PFSK-1 (cell line): ENCODE results near the gene PUS1.

Source experiments
- FOXP2 ChIP-seq: optimal IDR thresholded peaks from 2 replicates; pipeline ENCODE3; 2011; ENCODE audit warnings: borderline replicate concordance, control low read depth, inconsistent platforms; ENCODE audit not compliant: insufficient read depth; ENCODE audit errors: extremely low read length, extremely low read depth
- POLR2AphosphoS5 ChIP-seq: IDR thresholded peaks from 2 replicates; pipeline ENCODE4 v1.6.1; 2012; ENCODE audit warnings: low read depth, mild to moderate bottlenecking, control low read depth, low read length, moderate library complexity
- REST ChIP-seq, 2 experiments: IDR thresholded peaks; 2 replicates each; pipeline versions ENCODE4 v1.6.1 to v1.8.0; 2011 to 2012; ENCODE audit warnings: low read depth in 2 of 2, low read length in 2 of 2, control low read depth in 1 of 2, inconsistent platforms in 1 of 2, mild to moderate bottlenecking in 1 of 2, moderate library complexity in 1 of 2; ENCODE audit not compliant: insufficient read depth in 1 of 2
- SIN3A ChIP-seq: IDR thresholded peaks from 2 replicates; pipeline ENCODE4 v1.6.1; 2012; ENCODE audit warnings: mild to moderate bottlenecking, low read length, moderate library complexity, borderline replicate concordance; ENCODE audit not compliant: insufficient read depth
- TAF1 ChIP-seq: IDR thresholded peaks from 2 replicates; pipeline ENCODE4 v1.6.1; 2012; ENCODE audit warnings: low read length, control low read depth, borderline replicate concordance; ENCODE audit not compliant: insufficient read depth

PUS1 gene

GRCh38 chr12:131911851-131912477 is 17.1 kb upstream of the PUS1 start:
- TF ChIP-seq REST (IDR thresholded peaks at IDR 0.05; ENCODE audit: insufficient read depth in 1 of 2, low read depth in 2 of 2, low read length in 2 of 2) = no peak
- TF ChIP-seq SIN3A = no peak
- TF ChIP-seq FOXP2 = no peak
- TF ChIP-seq POLR2AphosphoS5 = no peak
- no peak for TF ChIP-seq TAF1

GRCh38 chr12:131912518-131913274 is 16.4 kb upstream of the PUS1 start:
- TF ChIP-seq REST (IDR thresholded peaks at IDR 0.05; ENCODE audit: insufficient read depth in 1 of 2, low read depth in 2 of 2, low read length in 2 of 2) (no peak), SIN3A (no peak), FOXP2 (peak; percentile 89), TAF1 (no peak), POLR2AphosphoS5 (peak; percentile 63)

GRCh38 chr12:131913666-131914065 is 15.4 kb upstream of the PUS1 start:
- TF ChIP-seq SIN3A (no peak), POLR2AphosphoS5 (no peak), FOXP2 (no peak), REST (IDR thresholded peaks at IDR 0.05; ENCODE audit: insufficient read depth in 1 of 2, low read depth in 2 of 2, low read length in 2 of 2) (no peak), TAF1 (no peak)

- TF ChIP-seq SIN3A (no peak), POLR2AphosphoS5 (no peak), REST (IDR thresholded peaks at IDR 0.05; ENCODE audit: insufficient read depth in 1 of 2, low read depth in 2 of 2, low read length in 2 of 2) (no peak), FOXP2 (no peak), TAF1 (no peak)
Measured at GRCh38 chr12:131914179-131914702, 14.8 kb upstream of the PUS1 start.
